Keratinocyte (primary cell): ENCODE results near the gene OTX1. TPM values are rescaled to one million over a fixed set of nuclear protein-coding genes. Genes with fewer than 3 reads are reported as not detected.
A peak's percentile ranks its signal among the peaks of the same experiment; 100 is the strongest.

Source experiments
- DNase-seq: peaks from one replicate; pipeline ENCODE4 v3.0.0-alpha.2; 2011; ENCODE audit warnings: low read depth, missing footprints, low spot score
- FAIRE-seq: peaks from 2 replicates; lab custom pipeline; 2011; peaks lifted over from hg19 to GRCh38; lab: Jason Lieb, UNC
- H2AFZ ChIP-seq: 2 replicates; pipeline ENCODE4 v1.6.0; 2012; ENCODE audit warnings: low read length, control low read depth, inconsistent platforms; ENCODE audit not compliant: control insufficient read depth
- H3K27ac ChIP-seq: 2 replicates; pipeline ENCODE4 v1.5.1; 2011; ENCODE audit warnings: low read length; ENCODE audit not compliant: control insufficient read depth, insufficient read depth
- H3K27me3 ChIP-seq: 3 replicates; pipeline ENCODE4 v1.6.0; 2011; ENCODE audit warnings: low read length; ENCODE audit not compliant: control insufficient read depth, insufficient read depth; ENCODE audit errors: extremely low read depth
- H3K36me3 ChIP-seq, 2 experiments: 2 replicates in 1 of 2; 3 replicates in 1 of 2; pipeline ENCODE4 v1.5.1; 2011; ENCODE audit warnings: low read length in 2 of 2, mild to moderate bottlenecking in 1 of 2; ENCODE audit not compliant: control insufficient read depth in 2 of 2, insufficient read depth in 2 of 2; ENCODE audit errors: extremely low read depth in 1 of 2
- H3K4me1 ChIP-seq: 3 replicates; pipeline ENCODE4 v1.5.1; 2011; ENCODE audit warnings: low read length; ENCODE audit not compliant: control insufficient read depth, insufficient read depth; ENCODE audit errors: extremely low read depth
- H3K4me2 ChIP-seq: 3 replicates; pipeline ENCODE4 v1.6.0; 2011; ENCODE audit warnings: low read depth, low read length; ENCODE audit not compliant: control insufficient read depth, insufficient read depth; ENCODE audit errors: extremely low read depth
- H3K4me3 ChIP-seq, 3 experiments: fragments of 200-600 bp in 1 of 3; sonication (generic) in 1 of 3; 2 replicates in 2 of 3; 3 replicates in 1 of 3; pipeline ENCODE4 v1.5.1; 2011 to 2016; ENCODE audit warnings: low read length in 3 of 3, mild to moderate bottlenecking in 3 of 3, control low read depth in 2 of 3, inconsistent platforms in 1 of 3, low read depth in 1 of 3, mixed read lengths in 1 of 3, mixed run types in 1 of 3, moderate library complexity in 1 of 3; ENCODE audit not compliant: control insufficient read depth in 2 of 3, insufficient read depth in 2 of 3; ENCODE audit errors: extremely low read depth in 1 of 3
- H3K79me2 ChIP-seq: 2 replicates; pipeline ENCODE4 v1.6.0; 2012; ENCODE audit warnings: low read length; ENCODE audit not compliant: control insufficient read depth, insufficient read depth
- H3K9ac ChIP-seq: 3 replicates; pipeline ENCODE4 v1.6.0; 2011; ENCODE audit warnings: low read length; ENCODE audit not compliant: control insufficient read depth, insufficient read depth; ENCODE audit errors: extremely low read depth
- H3K9me1 ChIP-seq: 3 replicates; pipeline ENCODE4 v1.6.0; 2011; ENCODE audit warnings: low read length; ENCODE audit not compliant: control insufficient read depth, insufficient read depth; ENCODE audit errors: extremely low read depth
- H3K9me3 ChIP-seq: 2 replicates; pipeline ENCODE4 v1.5.1; 2012; ENCODE audit warnings: low read depth, low read length; ENCODE audit not compliant: control insufficient read depth
- H4K20me1 ChIP-seq: 3 replicates; pipeline ENCODE4 v1.6.0; 2011; ENCODE audit warnings: low read length; ENCODE audit not compliant: control insufficient read depth, insufficient read depth; ENCODE audit errors: extremely low read depth
- EZH2 ChIP-seq: IDR thresholded peaks from one replicate; pipeline ENCODE4 v1.6.1; 2012; ENCODE audit warnings: inconsistent platforms, mild to moderate bottlenecking, low read length, moderate library complexity
- dilution Hi-C: fragments of 300-500 bp; cut with MboI; formaldehyde crosslinking; loops from one replicate; pipeline ENCODE4 v1.7.0; 2020; ENCODE audit warnings: low sequenced_read_pairs; ENCODE audit not compliant: extremely low pct_ligation_motif_present
- polyA plus RNA-seq, 5 experiments: library from polyadenylated mRNA; depleted of rRNA in 3 of 5; stranded (reverse) in 3 of 5; stranded (forward) in 1 of 5; unstranded in 1 of 5; fragments of >200 nt; gene quantifications; 1 replicate in 1 of 5; 2 replicates in 3 of 5; 3 replicates in 1 of 5; pipeline versions ENCODE4 v1.2.1 to v1.2.3, GENCODE V29; 2011 to 2012; ENCODE audit warnings: missing spikeins in 2 of 5, low read depth in 1 of 5, low replicate concordance in 1 of 5
- TF ChIP-seq, protein P1 (sequence below), 3 experiments: IDR thresholded peaks in 1 of 3; conservative IDR thresholded peaks in 1 of 3; optimal IDR thresholded peaks in 1 of 3; 2 replicates in 2 of 3; 3 replicates in 1 of 3; pipeline versions ENCODE3 to v1.5.1; 2011; ENCODE audit warnings: low read length in 3 of 3, mild to moderate bottlenecking in 3 of 3, moderate library complexity in 2 of 3, control low read depth in 1 of 3, inconsistent platforms in 1 of 3; ENCODE audit not compliant: insufficient read depth in 2 of 3; ENCODE audit errors: extremely low read depth in 1 of 3

OTX1 gene
- polyA plus RNA-seq, 1 donor (not counting 4 experiments of a cell fraction or from before 2014, with no cell fraction given): 0.28 TPM

DNA sequence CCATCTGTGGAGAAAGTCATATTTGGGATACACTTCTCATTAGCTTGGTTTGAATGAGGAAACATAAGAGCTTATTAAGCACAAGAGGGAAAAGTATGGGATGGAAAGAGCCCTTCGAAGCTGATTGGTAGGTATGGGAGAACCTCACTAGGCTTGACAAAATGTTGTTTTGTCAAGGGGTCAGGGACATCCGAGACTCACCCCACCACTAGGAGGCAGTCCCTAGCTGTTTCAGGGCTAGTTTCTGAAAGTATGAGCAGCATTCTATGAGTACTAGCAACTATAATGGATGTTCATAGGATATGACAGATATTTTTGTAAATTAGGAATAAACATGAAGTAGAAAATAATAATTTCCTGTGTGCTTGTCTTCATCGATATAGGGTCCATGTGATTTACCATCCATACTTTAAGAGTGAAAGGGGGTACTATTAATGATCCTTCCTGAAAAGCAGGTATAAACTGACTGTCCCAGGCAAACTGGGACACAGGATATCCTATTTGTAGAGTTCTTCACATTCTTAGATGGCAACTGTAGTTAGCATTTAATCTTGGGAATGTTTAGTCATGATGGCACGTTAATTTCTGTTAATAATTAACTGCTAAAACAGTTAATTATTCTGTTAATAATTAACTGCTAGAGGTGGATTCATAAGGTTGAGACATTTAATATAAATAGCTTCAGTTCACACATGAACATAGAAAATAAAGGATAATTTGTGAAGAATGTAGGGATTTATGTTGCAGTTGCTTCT is 28.4 kb downstream of the OTX1 start:
- no peaks in the 10 kb centered on the region for H3K9me3 ChIP-seq
- peak; percentile 84 for FAIRE-seq
- DNase-seq: no peak
- H3K79me2 ChIP-seq: no peaks in the 10 kb centered on the region
- dilution Hi-C loops: no loop called here
- no peaks in the 10 kb centered on the region for H3K4me1 ChIP-seq
- H3K36me3 ChIP-seq: no peaks in the 10 kb centered on the region
- H3K9me1 ChIP-seq: no peaks in the 10 kb centered on the region
- H3K4me3 ChIP-seq: no peak overlapping the region
- no peaks in the 10 kb centered on the region for H4K20me1 ChIP-seq
- TF ChIP-seq EZH2: no peak
- TF ChIP-seq, protein P1, sequence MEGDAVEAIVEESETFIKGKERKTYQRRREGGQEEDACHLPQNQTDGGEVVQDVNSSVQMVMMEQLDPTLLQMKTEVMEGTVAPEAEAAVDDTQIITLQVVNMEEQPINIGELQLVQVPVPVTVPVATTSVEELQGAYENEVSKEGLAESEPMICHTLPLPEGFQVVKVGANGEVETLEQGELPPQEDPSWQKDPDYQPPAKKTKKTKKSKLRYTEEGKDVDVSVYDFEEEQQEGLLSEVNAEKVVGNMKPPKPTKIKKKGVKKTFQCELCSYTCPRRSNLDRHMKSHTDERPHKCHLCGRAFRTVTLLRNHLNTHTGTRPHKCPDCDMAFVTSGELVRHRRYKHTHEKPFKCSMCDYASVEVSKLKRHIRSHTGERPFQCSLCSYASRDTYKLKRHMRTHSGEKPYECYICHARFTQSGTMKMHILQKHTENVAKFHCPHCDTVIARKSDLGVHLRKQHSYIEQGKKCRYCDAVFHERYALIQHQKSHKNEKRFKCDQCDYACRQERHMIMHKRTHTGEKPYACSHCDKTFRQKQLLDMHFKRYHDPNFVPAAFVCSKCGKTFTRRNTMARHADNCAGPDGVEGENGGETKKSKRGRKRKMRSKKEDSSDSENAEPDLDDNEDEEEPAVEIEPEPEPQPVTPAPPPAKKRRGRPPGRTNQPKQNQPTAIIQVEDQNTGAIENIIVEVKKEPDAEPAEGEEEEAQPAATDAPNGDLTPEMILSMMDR (optimal IDR thresholded peaks at IDR 0.05 in 1 of 3, IDR thresholded peaks at IDR 0.05 in 1 of 3, conservative IDR thresholded peaks at IDR 0.05 in 1 of 3; ENCODE audit: extremely low read depth in 1 of 3, insufficient read depth in 2 of 3, low read length in 3 of 3): peak; percentile 73 to 86 (median 78)
- no peak overlapping the region for H3K27ac ChIP-seq
- no peaks in the 10 kb centered on the region for H3K27me3 ChIP-seq
- H2AFZ ChIP-seq: no peak overlapping the region
- H3K9ac ChIP-seq: no peak overlapping the region
- no peak overlapping the region for H3K4me2 ChIP-seq

- dilution Hi-C loops: no loop called here
- Histone ChIP-seq H3K9me1 (no peaks in the 10 kb centered on the region), H3K4me3 (no peak overlapping the region), H4K20me1 (no peaks in the 10 kb centered on the region), H3K36me3 (no peaks in the 10 kb centered on the region), H3K79me2 (no peaks in the 10 kb centered on the region), H3K27ac (no peak overlapping the region), H3K27me3 (no peaks in the 10 kb centered on the region), H3K9ac (no peak overlapping the region), H3K4me1 (no peaks in the 10 kb centered on the region), H2AFZ (no peak overlapping the region), H3K4me2 (no peak overlapping the region), H3K9me3 (no peaks in the 10 kb centered on the region)
- DNase-seq (no peak), FAIRE-seq (no peak)
- TF ChIP-seq EZH2: no peak
- TF ChIP-seq, protein P1 (optimal IDR thresholded peaks at IDR 0.05 in 1 of 3, IDR thresholded peaks at IDR 0.05 in 1 of 3, conservative IDR thresholded peaks at IDR 0.05 in 1 of 3; ENCODE audit: extremely low read depth in 1 of 3, insufficient read depth in 2 of 3, low read length in 3 of 3): no peak
These were observed 30.8 kb downstream of the OTX1 start for GRCh38 chr2:63081404-63081803.
